ENCODE measurements around the gene ZNF322.
A peak's percentile ranks its signal among the peaks of the same experiment; 100 is the strongest.

The ZNF322 gene

DNA sequence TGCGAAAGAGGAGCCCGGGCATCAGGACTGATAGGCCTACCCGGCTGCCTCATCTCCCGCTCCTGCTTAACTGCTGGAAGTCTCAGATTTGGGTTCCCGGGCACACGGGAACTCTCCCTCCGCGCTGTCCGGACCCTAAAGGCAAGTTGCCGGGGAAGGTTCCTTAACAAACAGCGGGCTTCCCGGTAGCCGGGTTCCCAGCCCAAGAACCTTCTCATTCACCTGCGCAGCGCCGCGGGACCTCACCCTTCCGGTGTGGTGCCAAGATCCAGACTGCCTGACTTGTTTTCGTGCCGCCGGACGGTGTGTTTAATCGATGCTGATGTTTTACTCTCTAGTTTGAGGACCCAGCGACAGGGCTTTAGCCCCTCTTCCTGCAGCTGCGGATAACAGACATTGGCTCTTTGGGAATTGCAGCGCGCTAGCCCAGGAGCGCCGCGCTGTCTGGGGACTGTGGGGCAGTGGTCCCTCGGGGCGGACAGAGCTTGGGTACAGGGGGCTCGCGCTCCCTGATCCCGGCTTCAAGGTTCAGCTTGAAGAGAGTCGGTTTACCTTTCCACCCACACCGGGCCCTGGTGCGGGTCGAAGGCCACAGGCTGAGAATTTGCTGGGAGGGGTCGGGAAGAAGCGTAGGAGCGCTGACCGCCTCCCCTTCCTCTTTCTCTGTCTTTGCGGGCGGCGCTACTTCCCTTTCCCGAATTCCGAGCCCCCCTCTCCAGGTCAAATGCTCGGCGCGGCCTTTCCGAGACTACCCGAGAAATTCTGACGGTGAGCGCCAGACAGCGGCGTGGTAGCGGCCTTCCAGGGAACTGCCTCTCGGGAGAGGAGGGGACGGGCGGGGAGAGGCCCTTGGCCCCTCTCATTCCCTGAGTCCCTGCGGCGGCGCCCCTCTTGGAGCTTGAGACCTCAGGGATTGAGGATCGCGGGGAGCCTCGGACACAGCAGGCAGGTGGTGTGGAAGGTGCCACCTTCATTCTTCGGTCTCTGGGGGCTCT, 45.6 kb downstream of the ZNF322 start:
- no peak for DNase-seq (ENCODE audit: low spot score)

DNA sequence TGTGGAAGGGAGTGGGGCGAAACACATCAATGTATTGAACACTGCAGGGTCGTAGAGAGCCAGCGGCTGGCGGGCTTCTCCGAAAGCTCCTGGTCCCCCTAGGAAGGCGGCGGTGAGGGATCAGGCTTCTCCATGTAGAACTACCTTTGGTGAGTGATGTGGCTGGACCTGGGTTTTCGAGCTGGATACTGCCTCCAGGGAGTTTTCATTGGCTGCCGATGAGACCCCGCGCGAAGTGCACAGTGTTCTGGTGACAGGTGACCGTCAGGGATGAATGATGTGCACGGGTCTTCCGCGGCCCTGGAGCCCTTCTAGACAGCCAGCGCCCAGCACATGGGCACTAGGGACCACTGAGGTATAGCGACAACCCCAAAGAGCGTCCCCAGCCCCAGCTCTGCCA, 46.3 kb downstream of the ZNF322 start:
- no peak for DNase-seq (ENCODE audit: low spot score)

GRCh38 chr6:26611599-26611998, 47.9 kb downstream of the ZNF322 start:
- no peak for DNase-seq (ENCODE audit: low spot score)

DNA sequence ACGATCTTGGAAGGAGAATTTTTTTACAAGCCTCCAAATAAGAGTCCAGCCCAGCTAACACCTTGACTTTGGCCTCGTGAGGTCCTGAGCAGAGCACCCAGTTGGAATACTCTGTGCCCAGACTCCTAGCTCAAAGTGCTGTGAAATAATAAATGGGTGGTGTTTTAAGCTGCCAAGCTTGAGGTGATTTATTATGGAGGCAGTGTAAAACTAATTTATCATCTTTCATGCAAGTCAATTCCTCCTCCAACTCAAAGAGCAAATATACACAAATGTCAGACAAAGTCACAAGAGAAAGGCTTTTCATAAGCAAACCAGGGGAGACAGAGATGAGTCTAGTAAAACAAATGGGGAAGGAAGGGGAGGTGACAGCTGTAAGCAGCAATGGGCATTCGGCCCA, 50.1 kb downstream of the ZNF322 start:
- DNase-seq (ENCODE audit: low spot score): no peak

DNA sequence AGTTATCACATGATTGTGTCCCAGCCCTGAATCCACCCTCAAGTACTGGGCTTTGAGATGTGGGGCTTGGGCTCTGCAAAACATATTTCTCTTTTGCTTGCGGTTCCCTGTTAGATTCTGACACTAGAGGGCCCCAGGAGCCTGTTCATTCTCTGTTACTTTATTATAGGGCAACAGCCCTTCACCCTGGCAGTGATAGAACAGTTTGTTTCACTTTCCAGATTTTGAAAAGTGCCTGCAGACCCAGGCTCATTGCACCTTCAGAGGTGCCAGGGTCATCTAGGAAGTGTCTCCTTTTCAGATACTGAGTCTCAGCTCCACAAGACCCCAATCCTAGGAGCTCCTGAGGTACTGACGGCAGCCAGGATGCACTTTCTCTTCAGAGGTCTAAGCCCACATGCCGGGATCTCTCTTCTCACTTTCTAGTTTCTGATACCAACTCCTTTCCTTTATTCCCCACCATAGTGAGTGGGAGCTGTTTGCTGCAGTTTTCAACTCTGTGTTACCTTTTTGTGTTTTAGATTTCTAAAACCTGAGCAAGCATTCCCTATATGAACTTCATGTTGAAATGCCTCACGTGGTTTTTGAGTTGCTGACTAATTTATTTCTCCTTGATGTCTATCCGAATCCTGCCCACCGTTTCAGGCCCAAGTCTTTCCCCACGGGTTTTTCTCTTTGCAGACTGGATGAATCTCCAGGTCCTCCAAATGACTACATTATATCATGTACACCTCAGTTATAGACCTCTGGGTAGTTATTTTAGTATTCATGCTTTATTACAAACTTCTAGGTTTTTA, 51.9 kb downstream of the ZNF322 start:
- peak; percentile 75 for DNase-seq (ENCODE audit: low spot score)

DNA sequence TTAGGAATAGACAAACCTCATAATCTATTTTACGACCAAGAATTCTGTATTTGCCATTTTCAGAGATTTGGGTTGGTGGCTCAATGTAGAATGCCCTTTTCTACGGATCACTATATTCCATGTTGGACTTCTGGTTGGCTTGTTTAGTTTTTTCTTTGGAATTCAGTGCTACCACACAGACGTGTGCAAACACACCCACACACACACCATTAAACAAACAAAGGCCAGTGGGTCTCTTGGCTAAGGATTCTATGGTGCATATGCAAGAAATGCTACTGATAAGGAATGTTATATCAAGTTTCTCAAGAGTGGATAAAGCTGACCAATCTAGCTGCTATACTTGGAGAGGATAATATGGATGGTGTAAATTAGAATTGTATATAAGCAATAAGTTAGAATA, 54.7 kb downstream of the ZNF322 start:
- DNase-seq (ENCODE audit: low spot score): no peak

DNA sequence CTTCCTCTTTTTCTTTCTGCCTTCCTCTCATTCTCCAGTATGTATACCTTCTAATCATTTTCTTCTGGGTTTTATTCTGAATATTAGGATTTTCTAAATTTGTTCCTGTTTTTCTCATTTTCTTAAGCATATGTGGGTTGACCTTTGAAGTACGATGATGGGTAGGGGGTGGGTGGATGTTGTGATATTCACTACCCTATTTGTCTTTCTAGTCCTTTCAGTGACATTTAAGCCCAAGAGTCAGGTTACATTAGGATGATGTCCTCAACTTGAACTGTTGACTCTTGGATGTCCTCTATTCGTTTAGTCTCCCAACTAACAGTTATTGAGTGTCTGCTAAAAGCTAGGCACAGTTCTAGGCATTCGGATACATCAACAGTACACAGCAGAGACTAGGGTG, 55.5 kb downstream of the ZNF322 start:
- no peak for DNase-seq (ENCODE audit: low spot score)

DNA sequence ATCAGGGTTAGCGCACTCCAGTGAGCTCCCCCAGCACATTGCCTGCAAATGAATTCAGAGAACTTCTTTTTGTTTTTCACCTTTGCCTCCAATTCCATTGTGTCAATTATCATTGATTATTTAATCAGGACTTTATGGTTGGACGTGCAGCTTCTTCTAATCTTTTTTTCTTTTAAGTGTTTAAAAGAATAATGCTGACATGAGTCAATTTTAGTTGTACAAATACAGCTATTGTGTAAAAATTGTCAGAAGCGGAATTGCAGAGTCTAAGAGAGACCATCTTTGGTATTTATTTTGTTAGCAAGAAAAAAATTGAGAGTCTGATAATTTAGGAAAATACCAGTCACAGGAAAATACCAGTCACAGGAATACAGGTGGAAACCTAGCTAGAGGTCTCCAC, 57.3 kb downstream of the ZNF322 start:
- DNase-seq (ENCODE audit: low spot score): no peak

- DNase-seq (ENCODE audit: low spot score): no peak
Measured at GRCh38 chr6:26600759-26601158, 58.8 kb downstream of the ZNF322 start.

DNA sequence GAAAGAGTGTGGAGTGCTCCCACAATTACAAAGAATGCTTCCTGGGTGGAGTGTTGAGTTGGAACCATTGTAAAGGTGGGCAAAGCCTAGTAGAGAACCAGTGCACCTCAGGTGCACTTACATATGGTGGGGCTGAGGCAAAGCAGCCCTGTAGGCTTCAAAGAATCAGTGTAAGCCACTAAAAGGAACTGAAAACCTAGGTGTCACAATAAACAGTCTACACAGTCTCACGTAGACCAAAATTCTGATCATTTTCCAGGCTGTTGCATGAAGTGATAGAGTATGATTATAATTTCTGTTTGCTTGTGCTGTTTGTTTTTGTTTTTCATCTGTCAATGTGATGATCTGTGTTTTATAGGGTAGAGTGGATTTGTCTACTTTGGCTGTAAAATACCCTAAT, 60.0 kb downstream of the ZNF322 start:
- DNase-seq (ENCODE audit: low spot score): no peak

DNA sequence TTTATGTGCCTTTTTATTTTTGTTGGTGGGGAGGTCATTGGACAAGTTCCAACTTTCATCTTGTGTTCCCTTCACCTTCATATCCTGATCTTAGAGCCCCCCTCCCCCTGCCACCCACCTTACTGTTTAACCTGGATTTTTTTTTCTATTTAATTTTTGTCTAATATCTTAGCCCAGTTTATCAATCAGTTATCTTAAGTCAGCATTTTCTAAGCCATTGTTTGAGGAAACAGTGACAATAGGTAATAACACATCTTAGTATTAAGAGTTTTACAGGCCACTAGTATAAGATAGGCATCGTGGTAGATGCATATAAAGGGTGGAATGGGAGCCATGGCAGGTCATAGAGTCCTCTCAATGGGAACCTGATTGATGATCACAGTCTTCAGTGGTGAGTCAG, 60.4 kb downstream of the ZNF322 start:
- DNase-seq (ENCODE audit: low spot score): no peak

- no peak for DNase-seq (ENCODE audit: low spot score)
Measured at GRCh38 chr6:26598267-26598666, 61.3 kb downstream of the ZNF322 start.

GRCh38 chr6:26597821-26598220, 61.7 kb downstream of the ZNF322 start:
- no peak for DNase-seq (ENCODE audit: low spot score)

- no peak for DNase-seq (ENCODE audit: low spot score)
Measured at GRCh38 chr6:26597389-26597766, 62.2 kb downstream of the ZNF322 start.

DNA sequence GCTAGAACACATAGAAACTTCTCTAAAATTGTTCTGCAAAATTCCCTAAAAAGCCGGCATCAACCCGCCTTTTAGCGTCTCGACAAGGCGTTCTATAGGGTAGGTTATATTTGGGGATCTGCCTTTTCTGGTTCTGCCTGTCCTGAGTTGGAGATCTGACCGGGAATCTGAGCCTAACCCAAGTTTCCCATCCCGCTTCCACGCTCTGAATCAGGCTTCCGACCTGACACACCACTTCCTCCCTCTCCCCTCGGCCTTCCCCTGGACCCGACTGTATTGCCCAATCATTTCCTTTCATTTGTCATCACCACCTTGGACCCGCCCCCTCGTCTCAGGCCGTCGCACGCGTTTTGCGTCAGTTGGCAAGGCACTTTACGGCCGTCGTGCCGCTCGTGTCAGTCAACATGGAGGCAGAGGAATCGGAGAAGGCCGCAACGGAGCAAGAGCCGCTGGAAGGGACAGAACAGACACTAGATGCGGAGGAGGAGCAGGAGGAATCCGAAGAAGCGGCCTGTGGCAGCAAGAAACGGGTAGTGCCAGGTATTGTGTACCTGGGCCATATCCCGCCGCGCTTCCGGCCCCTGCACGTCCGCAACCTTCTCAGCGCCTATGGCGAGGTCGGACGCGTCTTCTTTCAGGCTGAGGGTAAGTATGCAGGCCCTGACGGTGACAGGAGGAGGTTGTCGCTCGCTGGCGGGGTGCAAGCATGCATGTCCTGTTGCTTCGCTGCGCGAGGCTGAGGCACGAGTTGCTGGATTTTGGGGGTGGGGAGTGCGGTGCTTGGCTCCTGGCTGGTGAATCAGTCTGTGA, 62.8 kb downstream of the ZNF322 start, which contains the start of gene ABT1:
Gene ABT1, plus strand, starts transcription at position 375 of the 810 bp plus-strand sequence. Its CDS starts 30 bp downstream, at position 405.
- peak; percentile 98 for DNase-seq (ENCODE audit: low spot score)

DNA sequence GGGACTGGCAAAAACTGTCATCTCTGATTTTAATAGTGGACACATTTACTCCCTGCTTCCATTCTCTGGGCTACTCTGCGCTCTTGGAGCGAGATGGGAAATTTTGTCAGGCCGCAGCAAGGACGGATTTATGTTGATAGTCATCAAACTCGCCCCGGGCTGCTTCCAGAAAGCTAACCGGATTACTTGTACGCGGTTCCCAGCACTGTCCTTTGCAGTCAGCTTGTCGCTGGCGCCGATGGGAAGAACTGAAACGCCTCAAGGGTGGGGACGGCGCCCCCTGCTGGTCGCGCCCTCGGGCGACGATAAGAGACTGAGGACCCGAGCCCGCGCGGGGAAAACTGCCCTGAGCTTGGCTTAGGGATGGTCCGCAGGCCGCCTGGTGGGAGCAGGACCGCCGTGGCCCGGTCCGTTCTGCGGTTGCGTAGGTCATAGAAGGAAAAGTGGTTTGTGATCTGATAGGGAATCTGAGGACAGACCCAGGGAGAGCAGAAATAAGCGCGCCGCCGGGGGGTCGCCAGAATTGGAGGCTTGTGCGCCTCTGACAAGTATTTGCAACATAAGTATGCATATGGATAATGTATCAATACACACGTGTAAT, 63.8 kb downstream of the ZNF322 start:
- DNase-seq (ENCODE audit: low spot score): peak; percentile 88

- no peak for DNase-seq (ENCODE audit: low spot score)
Measured at GRCh38 chr6:26594730-26595632, 64.6 kb downstream of the ZNF322 start.

DNA sequence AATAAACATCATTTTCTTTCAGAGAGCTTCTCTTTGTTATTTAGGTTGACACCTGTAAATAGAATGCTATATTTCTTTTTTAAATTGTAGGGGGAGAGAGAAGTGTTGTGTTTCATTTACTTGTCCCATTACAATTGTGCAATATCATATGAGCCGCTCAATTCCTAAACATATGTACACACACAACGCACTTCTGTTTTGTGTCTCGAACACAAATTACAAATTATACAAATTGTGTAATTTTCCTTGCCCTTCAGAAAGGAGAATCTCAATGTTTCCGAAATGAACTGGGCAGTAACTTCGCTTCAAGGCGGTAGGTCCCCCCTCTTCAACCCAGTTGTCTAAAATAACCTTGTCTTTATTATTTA, 65.4 kb downstream of the ZNF322 start:
- DNase-seq (ENCODE audit: low spot score): no peak

GRCh38 chr6:26593278-26594130, 66.0 kb downstream of the ZNF322 start:
- DNase-seq (ENCODE audit: low spot score): no peak

DNA sequence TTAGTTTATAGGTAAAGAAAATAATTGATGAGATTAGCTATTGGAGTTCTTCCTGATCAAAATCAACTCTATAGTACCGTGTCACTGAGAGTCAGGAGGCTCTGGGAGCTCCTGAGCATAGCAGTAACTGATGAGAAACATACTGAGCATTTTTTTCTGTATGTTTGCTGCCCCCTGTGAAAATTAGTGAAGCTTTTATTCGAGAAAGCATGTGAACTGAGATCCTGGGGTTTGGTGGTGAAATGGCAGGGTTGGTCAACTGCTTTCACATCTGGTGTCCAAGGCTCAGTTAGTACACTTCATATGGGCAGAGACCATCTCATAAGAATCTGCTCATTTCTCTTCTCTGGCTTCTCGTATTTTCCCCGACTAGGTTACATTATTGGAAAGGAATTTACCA, 66.9 kb downstream of the ZNF322 start:
- no peak for DNase-seq (ENCODE audit: low spot score)
